Coronary artery (tissue), 2 donors: ENCODE measurements around the gene SEC22C.
"Not testable (repeated sequence)": the region's sequence is repeated elsewhere in the genome, so short reads cannot be mapped to it uniquely, and the experiment has no call there.

Experiments used
- DNase-seq: peaks from one replicate; pipeline ENCODE4 v3.0.0-alpha.2; 2017; ENCODE audit warnings: low spot score
- H3K27ac ChIP-seq, 2 donors: fragments of 200-600 bp; sonication (generic); one replicate each; pipeline ENCODE4 v1.5.1; 2016 to 2019
- H3K4me3 ChIP-seq: fragments of 200-600 bp; sonication (generic); 2 replicates; pipeline ENCODE4 v1.5.1; 2016; ENCODE audit warnings: mild to moderate bottlenecking, moderate library complexity
- TF ChIP-seq, protein P1 (sequence below): fragments of 200-600 bp; sonication (generic); IDR thresholded peaks from one replicate; pipeline ENCODE4 v1.5.1; 2019; ENCODE audit warnings: antibody characterized with exemption

The SEC22C gene

DNA sequence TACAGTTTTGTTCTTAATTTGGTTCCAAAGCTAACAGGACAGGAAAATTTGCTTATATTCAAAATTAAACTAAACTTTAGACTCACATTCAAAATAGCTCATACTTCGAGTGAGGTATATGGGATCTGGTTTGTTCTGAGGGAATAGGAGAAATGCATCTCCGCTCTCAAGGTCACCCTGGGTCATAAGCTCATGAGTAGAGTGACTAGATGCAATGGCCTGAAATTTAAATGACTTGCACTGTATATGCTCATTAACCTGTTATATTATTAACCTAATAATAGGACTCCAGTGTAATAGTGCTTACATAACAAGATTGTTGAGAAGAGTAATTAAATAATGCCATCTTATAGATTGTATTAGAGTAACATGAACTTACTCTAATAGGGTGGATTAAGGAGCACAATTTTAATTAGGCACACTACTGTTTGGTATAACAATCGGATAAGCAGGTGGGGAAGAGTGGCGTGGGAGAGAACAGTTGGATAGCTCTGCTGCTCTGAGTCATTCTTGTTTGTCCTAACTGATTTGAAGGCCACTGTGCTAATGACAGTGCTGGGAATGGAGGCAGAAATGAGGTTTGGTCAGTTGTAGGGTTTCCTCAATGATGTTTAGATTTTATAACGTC lies 23.9 kb upstream of the SEC22C start:
- TF ChIP-seq, protein P1, sequence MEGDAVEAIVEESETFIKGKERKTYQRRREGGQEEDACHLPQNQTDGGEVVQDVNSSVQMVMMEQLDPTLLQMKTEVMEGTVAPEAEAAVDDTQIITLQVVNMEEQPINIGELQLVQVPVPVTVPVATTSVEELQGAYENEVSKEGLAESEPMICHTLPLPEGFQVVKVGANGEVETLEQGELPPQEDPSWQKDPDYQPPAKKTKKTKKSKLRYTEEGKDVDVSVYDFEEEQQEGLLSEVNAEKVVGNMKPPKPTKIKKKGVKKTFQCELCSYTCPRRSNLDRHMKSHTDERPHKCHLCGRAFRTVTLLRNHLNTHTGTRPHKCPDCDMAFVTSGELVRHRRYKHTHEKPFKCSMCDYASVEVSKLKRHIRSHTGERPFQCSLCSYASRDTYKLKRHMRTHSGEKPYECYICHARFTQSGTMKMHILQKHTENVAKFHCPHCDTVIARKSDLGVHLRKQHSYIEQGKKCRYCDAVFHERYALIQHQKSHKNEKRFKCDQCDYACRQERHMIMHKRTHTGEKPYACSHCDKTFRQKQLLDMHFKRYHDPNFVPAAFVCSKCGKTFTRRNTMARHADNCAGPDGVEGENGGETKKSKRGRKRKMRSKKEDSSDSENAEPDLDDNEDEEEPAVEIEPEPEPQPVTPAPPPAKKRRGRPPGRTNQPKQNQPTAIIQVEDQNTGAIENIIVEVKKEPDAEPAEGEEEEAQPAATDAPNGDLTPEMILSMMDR, result no peak
- Histone ChIP-seq H3K27ac (peak overlapping the region; percentile 3 to 49), H3K4me3 (no peak overlapping the region)
- DNase-seq, result no peak

DNA sequence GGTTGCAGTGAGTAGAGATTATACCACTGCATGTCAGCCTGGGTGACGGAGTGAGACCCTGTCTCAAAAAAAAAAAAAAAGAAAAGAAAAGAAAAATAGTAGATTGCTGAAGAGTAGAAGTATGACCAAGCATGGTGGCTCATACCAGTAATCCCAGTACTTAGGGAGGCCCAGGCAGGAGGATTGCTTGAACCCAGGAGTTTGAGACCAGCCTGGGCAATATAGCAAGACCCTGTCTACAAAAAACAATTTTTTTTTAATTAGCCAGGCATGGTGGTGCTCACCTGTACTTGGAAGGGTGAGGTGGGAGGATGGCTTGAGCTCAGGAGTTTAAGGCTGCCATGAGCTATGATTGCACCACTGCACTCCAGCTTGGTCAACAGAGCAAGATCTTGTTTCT lies 21.2 kb upstream of the SEC22C start:
- H3K27ac ChIP-seq, result peak overlapping the region in 1 of 2 donors; percentile 11
- no peak overlapping the region for H3K4me3 ChIP-seq
- DNase-seq, result no peak

DNA sequence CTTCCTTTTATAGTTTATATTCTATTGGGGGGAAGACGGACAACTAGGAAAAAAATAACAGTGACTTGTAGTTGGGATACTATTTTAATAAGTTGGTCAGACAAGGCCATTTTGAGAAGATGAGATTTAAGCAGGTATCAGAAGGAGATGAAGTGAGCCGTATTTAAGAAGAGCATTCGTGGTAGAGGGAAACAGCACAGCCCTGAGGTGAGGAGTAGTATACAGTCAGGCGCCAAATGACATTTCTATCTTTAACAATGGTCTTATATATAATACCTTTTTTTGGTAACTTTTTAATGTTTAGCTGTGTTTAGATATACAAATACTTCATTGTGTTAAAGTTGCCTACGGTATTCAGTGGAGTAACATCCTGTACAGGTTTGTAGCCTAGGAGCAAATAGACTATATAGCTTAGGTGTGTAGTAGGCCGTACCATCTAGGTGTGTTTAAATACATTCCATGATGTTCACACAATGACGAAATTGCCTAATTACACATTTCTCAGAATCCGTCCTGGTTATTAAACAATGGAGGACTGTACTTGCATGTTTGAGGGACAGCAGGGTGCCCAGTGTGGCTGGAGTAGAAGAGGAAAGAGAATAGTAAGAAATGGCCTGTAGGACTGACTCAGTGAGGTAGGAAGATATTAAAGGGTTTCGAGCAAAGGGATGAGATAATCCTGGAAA lies 20.3 kb upstream of the SEC22C start:
- TF ChIP-seq, protein P1, result no peak
- no peak for DNase-seq
- Histone ChIP-seq H3K4me3 (peak overlapping the region; percentile 99), H3K27ac (peak overlapping the region; percentile 95 to 100)

More for the DNA sequence above, 21.2 kb upstream of the SEC22C start:
- TF ChIP-seq, protein P1, result no peak

DNA sequence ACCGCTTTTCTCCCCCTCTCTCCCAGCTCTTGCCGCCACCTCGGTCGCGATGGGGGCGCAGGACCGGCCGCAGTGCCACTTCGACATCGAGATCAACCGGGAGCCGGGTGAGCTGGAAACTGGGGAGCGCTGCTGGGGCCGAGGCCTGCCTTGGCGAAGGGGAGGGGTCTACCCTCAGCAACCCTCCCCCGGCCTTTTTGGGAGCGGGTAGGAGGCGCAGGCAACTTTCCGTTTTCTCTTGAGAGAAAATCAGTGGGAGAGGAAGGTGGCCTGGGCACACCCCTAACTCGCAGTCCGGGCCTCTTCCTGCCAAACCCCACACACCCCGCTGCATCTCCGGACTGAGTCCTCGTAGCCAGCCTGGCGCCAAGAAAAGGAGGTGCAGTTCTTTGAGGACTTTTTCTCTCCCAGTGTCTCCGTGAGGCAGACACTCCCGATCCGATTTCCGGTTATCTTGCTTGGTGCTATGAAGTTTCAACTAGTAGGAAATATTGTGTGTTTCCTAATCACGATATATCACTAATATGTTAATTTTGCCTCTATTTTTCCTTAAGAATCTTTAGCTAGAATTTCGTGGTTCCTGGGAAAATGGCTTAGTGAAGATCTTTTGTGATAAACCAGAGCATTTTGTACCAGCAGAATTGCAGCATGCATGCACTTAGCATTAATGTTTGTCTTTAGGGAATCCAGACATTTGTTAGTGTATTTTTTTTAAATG lies 19.4 kb upstream of the SEC22C start:
- TF ChIP-seq, protein P1, result no peak
- Histone ChIP-seq H3K27ac (peak overlapping the region; percentile 95 to 100), H3K4me3 (peak overlapping the region; percentile 99)
- peak; percentile 87 for DNase-seq

DNA sequence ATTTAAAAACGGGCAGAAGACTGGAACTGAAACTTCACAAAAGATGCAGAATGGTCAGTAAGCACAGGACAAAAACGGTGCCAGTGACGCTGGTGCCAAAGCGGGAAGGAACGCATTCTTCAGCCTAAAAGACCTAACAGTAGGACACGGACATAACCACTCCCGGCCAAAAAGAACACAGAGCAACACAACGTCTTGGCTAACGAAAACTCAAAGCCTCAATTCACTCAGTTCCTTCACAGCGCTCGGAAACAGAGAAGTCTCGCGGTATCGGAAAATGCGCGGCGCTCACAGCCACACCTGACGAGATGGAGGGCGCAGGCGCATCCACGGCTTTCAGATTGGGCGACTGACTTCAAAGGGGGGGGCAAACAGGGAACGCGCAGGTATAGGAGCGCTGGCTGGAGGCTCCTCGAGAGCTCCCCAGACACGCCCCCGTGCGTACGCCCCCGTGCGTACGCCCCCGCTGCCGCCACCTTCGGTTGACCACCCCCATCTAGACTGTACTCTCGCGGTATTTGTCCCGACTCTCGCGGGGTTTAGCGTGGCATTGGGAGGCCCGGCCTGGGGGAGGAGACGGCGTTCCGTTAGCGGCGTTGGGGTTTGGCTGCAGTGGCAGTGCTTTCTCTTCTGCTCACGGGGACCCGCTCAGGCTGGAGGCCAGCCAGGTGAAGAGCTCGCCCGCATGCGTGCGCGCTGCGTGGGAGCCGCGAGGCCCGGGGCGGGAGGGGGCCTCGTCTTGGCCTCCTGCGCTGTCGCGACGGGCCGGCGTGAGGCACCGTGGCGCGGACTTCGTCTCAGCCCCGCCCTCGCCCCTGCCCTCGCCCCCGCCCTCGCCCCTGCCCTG lies 18.6 kb upstream of the SEC22C start, which contains the start of gene NKTR:
Gene NKTR (plus strand): TSS at position 576 of the 847 bp plus-strand sequence. CDS start 321 bp downstream, outside the sequence.
- Histone ChIP-seq H3K27ac (peak within 1 kb of the TSS; percentile 95 to 100), H3K4me3 (peak within 1 kb of the TSS; percentile 99)
- TF ChIP-seq, protein P1, result no peak
- peak; percentile 98 for DNase-seq

DNA sequence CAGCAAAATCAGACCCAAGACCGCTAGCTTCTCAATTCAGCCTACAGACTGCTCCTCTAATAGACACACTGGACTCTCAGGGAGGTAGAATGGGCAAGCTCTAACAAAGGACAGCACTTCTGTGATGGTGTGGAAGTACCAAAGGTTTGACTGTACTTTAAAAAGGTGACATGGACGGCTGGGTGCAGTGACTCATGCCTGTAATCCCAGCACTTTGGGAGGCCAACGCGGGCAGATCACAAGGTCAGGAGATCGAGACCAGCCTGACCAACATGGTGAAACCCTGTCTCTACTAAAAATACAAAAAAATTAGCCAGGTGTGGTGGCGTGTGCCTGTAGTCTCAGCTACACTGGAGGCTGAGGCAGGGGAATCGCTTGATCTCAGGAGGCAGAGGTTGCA lies 15.3 kb upstream of the SEC22C start:
- not testable (repeated sequence) for H3K27ac ChIP-seq, DNase-seq, H3K4me3 ChIP-seq

DNA sequence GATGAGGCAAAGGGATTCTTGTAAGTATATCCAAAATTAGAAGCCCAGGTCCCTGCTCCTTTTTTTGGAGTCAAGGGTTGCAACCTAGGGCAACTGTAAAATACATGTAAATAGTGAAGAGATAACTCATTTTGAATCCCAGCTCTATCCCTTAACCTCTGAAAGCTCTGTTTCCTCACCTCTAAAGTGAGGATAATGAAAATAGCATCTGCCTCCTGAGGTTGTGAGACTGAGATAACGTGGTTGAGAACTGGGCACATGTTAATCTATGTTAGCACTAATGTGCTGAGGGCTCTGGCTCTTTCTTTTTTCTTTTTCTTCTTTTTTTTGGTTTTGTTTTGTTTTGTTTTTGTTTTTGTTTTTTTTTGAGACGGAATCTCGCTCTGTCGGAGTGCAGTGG lies 13.9 kb upstream of the SEC22C start:
- DNase-seq, result no peak
- Histone ChIP-seq H3K4me3 (no peak overlapping the region), H3K27ac (no peak overlapping the region)
- TF ChIP-seq, protein P1, result no peak
